GM12865 (cell line): Measurements from ENCODE around the gene DEPDC5.

Source experiments
- DNase-seq: peaks from one replicate; pipeline ENCODE4 v3.0.0; 2010; ENCODE audit warnings: low read depth
- H3K4me3 ChIP-seq: 2 replicates; pipeline ENCODE4 v1.5.1; 2011; ENCODE audit warnings: mild to moderate bottlenecking, low read depth, low read length, control low read depth
- CTCF ChIP-seq: IDR thresholded peaks from 2 replicates; pipeline ENCODE4 v1.5.1; 2011; ENCODE audit warnings: low read length, control low read depth, low read depth, inconsistent platforms; ENCODE audit not compliant: insufficient read depth; ENCODE audit errors: missing control alignments

Gene DEPDC5

DNA sequence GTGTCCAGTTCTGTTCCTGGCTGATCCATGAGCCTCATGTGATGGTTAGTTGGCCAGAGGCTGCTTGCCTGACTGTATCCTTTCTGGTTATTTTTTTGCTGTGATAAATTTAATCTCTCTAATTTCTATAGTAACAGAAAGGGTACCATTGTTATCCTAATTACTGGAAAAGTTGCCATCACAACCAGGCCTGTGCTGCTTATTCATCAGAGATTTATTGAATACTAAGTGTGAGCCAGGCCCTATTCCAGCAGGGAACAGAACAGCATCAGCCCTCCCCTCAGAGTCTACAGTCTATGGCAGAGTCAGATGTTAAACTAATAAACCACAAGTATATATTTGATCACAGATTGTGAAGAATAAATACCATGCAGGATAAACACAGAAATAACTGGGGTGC lies 86.8 kb downstream of the DEPDC5 start:
- no peak for TF ChIP-seq CTCF
- H3K4me3 ChIP-seq = no peak overlapping the region
- DNase-seq = no peak

DNA sequence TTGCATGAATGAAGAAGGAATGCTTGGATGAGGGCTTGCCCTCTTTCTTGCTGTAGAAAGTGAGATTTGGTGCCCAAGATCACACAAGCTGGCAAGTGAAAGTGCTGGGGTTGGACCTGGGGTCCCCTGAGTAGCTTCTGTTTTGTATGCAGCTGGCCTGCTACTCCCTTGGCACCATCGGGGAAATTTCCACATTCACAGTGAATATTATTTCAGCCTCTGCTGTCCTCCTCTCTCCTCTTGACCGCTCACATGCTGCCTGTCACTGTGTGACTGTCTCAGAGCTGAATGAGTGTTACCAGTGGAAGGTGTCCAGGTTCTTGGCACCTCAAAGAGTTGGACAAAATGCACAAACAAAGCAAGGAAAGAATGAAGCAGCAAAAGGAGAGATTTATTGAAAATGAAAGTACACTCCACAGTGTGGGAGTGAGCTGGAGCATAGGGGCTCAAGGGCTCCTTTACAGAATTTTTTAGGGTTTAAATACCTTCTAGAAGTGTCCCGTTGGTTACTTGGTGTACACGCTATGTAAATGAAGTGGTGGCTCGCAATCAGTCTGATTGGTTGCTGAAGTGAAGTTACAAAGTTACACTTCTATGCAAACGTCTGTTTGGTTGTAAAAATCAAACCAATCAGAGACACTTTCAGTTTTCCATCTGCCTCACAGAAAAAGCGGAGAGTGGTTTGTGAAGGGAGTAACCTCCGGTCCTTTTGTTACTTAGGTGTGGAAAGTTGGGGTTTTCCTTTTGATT lies 87.4 kb downstream of the DEPDC5 start:
- DNase-seq = peak; percentile 47
- TF ChIP-seq CTCF = no peak
- peak overlapping the region; percentile 11 for H3K4me3 ChIP-seq

- no peak overlapping the region for H3K4me3 ChIP-seq
- TF ChIP-seq CTCF = no peak
- DNase-seq = no peak
Observed at GRCh38 chr22:31843526-31843925, 89.7 kb downstream of the DEPDC5 start.

DNA sequence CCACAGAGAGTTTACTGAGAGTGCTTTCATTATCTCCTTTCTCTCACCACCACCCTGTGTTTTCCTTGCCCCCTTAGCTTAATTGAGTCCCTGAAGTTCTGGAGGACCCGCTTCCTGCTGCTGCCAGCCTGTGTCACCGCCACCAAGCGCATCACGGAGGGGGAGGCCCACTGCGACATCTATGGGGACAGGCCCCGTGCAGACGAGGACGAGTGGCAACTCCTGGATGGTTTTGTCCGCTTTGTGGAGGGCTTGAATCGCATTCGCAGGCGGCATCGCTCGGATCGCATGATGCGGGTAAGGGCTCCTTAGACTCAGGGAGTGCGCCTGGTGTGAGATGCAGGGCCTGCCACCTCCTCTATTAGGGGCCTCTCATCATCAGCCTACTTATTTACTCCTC lies 91.1 kb downstream of the DEPDC5 start:
- TF ChIP-seq CTCF = no peak
- H3K4me3 ChIP-seq = no peak overlapping the region
- DNase-seq = no peak

GRCh38 chr22:31846161-31847115 lies 92.6 kb downstream of the DEPDC5 start:
- H3K4me3 ChIP-seq = no peak overlapping the region
- TF ChIP-seq CTCF = peak; percentile 38
- peak; percentile 29 for DNase-seq

DNA sequence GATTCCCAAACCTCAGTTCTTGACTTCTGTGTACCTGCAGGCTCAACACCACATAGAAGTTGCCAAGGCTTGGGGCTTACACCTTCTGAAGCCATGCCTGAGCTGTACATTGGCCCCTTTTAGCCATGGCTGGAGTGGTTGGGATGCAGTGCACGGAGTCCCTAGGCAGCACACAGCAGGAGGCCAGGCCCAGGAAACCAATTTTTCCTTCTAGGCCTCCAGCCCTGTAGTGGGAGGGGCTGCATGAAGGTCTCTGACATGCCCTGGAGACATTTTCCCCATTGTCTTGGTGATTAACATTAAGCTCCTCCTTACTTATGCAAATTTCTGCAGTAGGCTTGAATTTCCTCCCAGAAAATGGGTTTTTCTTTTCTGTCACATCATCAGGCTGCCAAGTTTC lies 94.6 kb downstream of the DEPDC5 start:
- no peak for DNase-seq
- TF ChIP-seq CTCF = no peak
- H3K4me3 ChIP-seq = no peak overlapping the region
